BLaER1 treated with 17β-estradiol and CSF1 and Interleukin-3, amounts not matched to agents 10 nM and 100 nM (cell line): ENCODE results near the gene XRCC3.

Source experiments
- H3K27ac ChIP-seq, 11 experiments: shearing (Covaris generic); formaldehyde crosslinking; 2 replicates each; pipeline ENCODE4 v1.8.1; 2022
- H3K27me3 ChIP-seq, 11 experiments: shearing (Covaris generic); formaldehyde crosslinking; 2 replicates each; pipeline ENCODE4 v1.8.1; 2022
- H3K36me3 ChIP-seq, 11 experiments: shearing (Covaris generic); formaldehyde crosslinking; 2 replicates each; pipeline ENCODE4 v1.8.1; 2022
- H3K4me1 ChIP-seq, 10 experiments: shearing (Covaris generic); formaldehyde crosslinking; 2 replicates each; pipeline ENCODE4 v1.8.1; 2022
- H3K4me2 ChIP-seq, 11 experiments: shearing (Covaris generic); formaldehyde crosslinking; 2 replicates each; pipeline ENCODE4 v1.8.1; 2022
- H3K4me3 ChIP-seq, 10 experiments: shearing (Covaris generic); formaldehyde crosslinking; 2 replicates each; pipeline ENCODE4 v1.8.1; 2022
- H3K9ac ChIP-seq, 11 experiments: shearing (Covaris generic); formaldehyde crosslinking; 2 replicates each; pipeline ENCODE4 v1.8.1; 2022
- H3K9me3 ChIP-seq, 11 experiments: shearing (Covaris generic); formaldehyde crosslinking; replicated peaks in 1 of 11; 2 replicates each; pipeline ENCODE4 v1.8.1; 2022
- H4K20me1 ChIP-seq, 11 experiments: shearing (Covaris generic); formaldehyde crosslinking; 2 replicates each; pipeline ENCODE4 v1.8.1; 2022
- Cebpa-rat ChIP-seq, 11 experiments: shearing (Covaris generic); IDR thresholded peaks; 2 replicates each; pipeline ENCODE4 v1.8.1; 2022

XRCC3 gene

DNA sequence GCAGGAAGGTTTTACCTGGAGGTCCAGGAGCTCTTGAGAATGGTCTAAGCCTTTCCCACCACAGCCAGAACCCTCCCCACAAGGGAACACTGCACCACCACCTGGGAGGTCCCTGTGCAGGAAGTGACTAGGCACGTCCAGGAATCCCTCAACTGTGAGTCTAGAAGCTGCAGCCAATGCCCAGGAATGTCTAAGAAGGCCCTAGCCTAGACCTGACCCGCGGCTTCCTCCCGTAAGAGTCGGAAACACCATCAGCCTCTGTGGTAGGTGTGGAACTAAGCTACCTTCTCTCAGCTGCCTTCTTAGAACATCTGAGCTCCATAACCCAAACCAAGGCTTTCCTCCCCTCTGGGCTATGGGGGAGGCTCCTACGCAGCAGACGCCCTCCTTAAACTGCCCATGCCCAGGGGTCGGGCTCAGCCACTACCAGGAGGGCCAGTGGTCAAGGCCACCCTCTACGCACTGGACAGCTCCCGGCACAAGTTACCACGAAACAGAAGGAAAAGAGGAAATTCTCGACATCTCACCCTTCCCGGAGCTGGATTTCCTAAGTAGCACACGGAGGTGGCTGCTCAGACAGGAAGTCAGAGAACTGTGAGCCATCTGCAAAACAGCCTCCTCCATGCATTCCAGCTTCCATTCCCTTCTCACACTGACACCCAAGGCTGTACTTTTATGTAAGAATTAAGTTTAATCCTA, 25.9 kb upstream of the XRCC3 start:
- Histone ChIP-seq H3K4me3 (no peak overlapping the region), H3K36me3 (peaks cover 0 to 47% (median 18%) of the 10 kb centered on the region in 11 experiments; a peak in 16 of 22 replicates), H3K9me3 (no peaks in the 10 kb centered on the region), H3K27me3 (no peaks in the 10 kb centered on the region), H4K20me1 (peaks cover 0 to 13% (median 0%) of the 10 kb centered on the region in 11 experiments; a peak in 1 of 22 replicates), H3K4me1 (peaks cover 15 to 47% (median 43%) of the 10 kb centered on the region in 10 experiments), H3K4me2 (peak overlapping the region; percentile 3 to 67 (median 31); a peak in 9 of 22 replicates), H3K27ac (no peak overlapping the region; a peak in 1 of 22 replicates), H3K9ac (no peak overlapping the region)
- TF ChIP-seq Cebpa-rat (IDR thresholded peaks at IDR 0.05): no peak

DNA sequence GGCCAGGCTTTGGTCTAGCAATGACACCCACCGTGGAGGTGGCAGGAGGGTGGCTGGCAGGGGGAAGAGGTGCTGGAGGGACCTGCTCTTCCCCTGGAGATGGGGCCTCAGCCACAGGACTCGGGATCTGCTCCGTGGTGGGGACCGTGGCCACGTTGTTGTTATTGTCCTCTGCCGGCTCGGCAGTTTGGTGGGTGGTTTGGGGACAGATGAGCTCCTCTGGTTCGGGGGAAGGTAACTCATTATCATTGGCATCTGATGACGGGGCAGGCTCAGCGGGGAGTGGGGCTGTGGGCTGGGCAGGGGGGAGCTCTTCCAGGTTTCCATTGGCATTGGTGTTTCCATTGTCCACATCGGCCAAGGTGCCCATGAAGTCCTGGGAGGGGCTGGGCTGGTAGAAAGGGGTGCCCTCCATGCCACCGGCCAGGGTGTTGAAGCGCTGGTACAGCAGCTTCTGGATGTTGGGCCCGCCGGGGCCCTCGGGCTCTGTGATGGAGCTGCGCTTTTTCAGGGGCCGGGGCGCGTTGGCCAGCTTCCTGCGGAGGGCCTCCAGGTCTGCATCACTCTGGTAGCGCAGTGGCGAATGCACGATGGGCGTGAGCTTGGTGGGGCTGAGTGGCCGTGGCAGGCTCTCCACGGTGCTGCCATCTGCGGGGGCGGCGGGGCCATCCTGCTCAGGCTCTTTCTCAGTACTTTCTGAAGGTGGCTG, 24.7 kb upstream of the XRCC3 start:
- Histone ChIP-seq H3K9ac (no peak overlapping the region), H3K36me3 (peaks cover 0 to 59% (median 28%) of the 10 kb centered on the region in 11 experiments; a peak in 16 of 22 replicates)

DNA sequence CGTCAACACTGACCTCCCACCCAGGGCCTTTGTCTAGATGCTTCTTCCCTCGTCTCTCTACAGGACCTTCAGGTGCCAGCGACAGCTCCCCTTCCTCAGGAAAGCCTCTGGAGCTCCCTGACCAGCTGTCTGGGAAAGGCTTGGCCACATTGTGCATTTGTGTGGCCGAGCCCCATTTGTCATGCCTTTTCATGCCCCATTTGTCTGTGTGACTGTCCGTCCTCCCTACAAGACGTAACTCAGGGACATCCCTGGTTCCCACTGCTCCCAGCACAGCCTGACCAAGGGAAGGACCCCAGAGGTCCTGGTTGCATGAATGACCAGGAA, 24.2 kb upstream of the XRCC3 start:
- no peaks in the 10 kb centered on the region for H3K9me3 ChIP-seq
- no peak overlapping the region for H3K4me2 ChIP-seq
- H3K4me3 ChIP-seq: no peak overlapping the region
- peaks cover 11 to 38% (median 35%) of the 10 kb centered on the region in 10 experiments for H3K4me1 ChIP-seq
- no peaks in the 10 kb centered on the region for H3K27me3 ChIP-seq
- peaks cover 0 to 25% (median 0%) of the 10 kb centered on the region in 11 experiments; a peak in 2 of 22 replicates for H4K20me1 ChIP-seq
- peaks cover 0 to 65% (median 33%) of the 10 kb centered on the region in 11 experiments; a peak in 16 of 22 replicates for H3K36me3 ChIP-seq
- H3K9ac ChIP-seq: no peak overlapping the region
- no peak overlapping the region for H3K27ac ChIP-seq
- TF ChIP-seq Cebpa-rat (IDR thresholded peaks at IDR 0.05): no peak

More for the DNA sequence above, 24.7 kb upstream of the XRCC3 start:
- H3K4me2 ChIP-seq: no peak overlapping the region
- peaks cover 11 to 44% (median 40%) of the 10 kb centered on the region in 10 experiments for H3K4me1 ChIP-seq
- peaks cover 0 to 24% (median 0%) of the 10 kb centered on the region in 11 experiments; a peak in 2 of 22 replicates for H4K20me1 ChIP-seq
- no peak for TF ChIP-seq Cebpa-rat (IDR thresholded peaks at IDR 0.05)
- H3K9me3 ChIP-seq: no peaks in the 10 kb centered on the region
- no peak overlapping the region for H3K27ac ChIP-seq
- no peak overlapping the region for H3K4me3 ChIP-seq
- H3K27me3 ChIP-seq: no peaks in the 10 kb centered on the region

DNA sequence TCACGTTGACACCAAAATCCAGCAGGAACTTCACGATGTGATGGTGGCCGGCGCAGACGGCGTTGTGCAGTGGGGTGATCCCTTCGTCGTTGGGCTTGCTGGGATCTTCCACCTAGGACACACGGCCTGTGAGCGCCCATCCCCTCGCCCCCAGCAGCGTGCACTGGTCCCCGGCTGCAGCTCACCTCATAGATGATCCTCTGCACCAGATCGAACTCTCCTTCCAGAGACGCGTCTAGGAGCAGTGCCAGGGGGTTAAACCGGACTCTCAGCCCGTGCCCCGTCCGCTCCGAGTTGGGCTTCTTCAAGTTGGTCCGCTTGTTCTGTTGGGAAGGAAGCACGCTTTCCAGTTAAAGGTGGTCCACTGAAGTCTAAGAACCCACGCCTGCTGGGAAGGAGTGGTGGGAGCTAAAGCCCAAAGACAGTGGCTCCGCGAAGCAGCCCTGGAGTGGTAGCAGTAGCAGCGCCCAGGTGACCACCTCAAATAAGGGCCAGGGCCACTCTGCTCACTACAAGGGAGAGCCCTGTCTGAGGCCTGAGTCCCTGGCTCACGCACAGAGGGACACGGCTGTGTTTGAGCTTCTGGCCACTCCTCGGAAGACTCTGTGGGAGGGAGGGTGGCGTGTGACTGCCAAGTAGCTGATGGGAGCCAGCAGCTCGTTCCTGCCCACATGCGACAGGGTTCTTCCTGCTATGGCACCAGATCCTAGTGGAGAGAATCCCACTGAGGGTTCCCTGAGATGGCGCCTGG, 23.6 kb upstream of the XRCC3 start:
- H3K4me3 ChIP-seq: no peak overlapping the region
- TF ChIP-seq Cebpa-rat (IDR thresholded peaks at IDR 0.05): no peak
- H3K4me1 ChIP-seq: peaks cover 11 to 33% (median 29%) of the 10 kb centered on the region in 10 experiments
- no peak overlapping the region for H3K9ac ChIP-seq
- no peaks in the 10 kb centered on the region for H3K27me3 ChIP-seq
- H3K36me3 ChIP-seq: peaks cover 2 to 70% (median 38%) of the 10 kb centered on the region in 11 experiments; a peak in 21 of 22 replicates
- H4K20me1 ChIP-seq: peaks cover 0 to 25% (median 0%) of the 10 kb centered on the region in 11 experiments; a peak in 2 of 22 replicates
- no peaks in the 10 kb centered on the region for H3K9me3 ChIP-seq
- H3K27ac ChIP-seq: no peak overlapping the region
- H3K4me2 ChIP-seq: no peak overlapping the region

DNA sequence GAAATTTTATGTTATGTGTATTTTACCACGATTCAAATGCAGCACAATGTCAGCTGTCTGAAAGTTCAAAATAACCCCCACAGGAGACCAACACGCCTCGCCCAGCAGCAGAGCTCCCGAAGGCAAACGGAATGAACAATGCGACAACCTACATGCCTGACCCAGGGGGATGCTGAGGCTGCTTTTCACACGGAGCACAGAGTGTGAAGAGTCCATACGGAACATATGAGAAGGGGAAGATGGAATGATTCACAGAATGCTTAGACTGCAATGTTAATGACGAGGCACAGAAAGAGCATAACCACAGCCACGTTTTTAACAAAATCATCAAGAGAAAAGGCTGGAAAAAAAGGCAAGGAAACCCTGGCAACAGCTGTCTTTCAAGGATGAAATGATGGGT, 22.9 kb upstream of the XRCC3 start:
- no peak for TF ChIP-seq Cebpa-rat (IDR thresholded peaks at IDR 0.05)
- H3K27me3 ChIP-seq: no peaks in the 10 kb centered on the region

DNA sequence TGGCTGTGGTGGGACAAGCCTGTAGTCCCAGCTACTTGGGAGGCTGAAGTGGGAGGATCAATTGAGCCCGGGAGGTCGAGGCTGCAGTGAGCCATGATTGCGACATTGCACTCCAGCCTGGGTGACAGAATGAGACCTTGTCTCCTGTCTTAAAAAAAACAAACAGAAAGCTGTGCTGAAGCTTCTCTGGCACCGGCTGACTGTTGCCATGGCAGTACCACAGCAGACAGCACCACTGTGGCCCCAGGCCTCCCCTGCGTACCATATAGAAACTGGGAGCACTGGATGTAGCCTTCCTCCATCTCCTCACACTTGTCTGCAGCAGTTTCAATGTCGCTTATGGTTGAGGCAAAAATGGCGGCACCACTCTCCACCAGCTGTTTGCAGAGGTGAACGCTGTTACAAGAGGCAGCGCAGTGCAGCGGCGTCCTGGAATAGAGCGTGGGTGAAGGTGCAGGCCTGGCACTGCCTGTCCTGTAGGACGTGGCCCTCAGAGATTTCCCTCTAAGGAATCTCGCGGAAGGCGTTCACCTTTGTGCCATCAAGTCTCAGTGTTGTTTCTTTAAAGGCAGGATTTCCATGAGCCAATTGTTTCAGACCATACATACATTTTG, 22.3 kb upstream of the XRCC3 start:
- Histone ChIP-seq H3K4me3 (no peak overlapping the region), H3K4me2 (no peak overlapping the region), H3K9ac (no peak overlapping the region), H3K27ac (no peak overlapping the region), H3K4me1 (peaks cover 11 to 19% (median 17%) of the 10 kb centered on the region in 10 experiments), H3K36me3 (peaks cover 14 to 83% (median 52%) of the 10 kb centered on the region in 11 experiments), H4K20me1 (peaks cover 0 to 31% (median 3%) of the 10 kb centered on the region in 11 experiments; a peak in 6 of 22 replicates), H3K9me3 (no peaks in the 10 kb centered on the region), H3K27me3 (no peaks in the 10 kb centered on the region)
- TF ChIP-seq Cebpa-rat (IDR thresholded peaks at IDR 0.05): peak in 4 of 11 experiments; percentile 24 to 54 (median 39); a peak in 3 of 22 replicates

More for the DNA sequence above, 22.9 kb upstream of the XRCC3 start:
- Histone ChIP-seq H3K4me2 (no peak overlapping the region), H3K4me1 (peaks cover 11 to 26% (median 22%) of the 10 kb centered on the region in 10 experiments), H3K27ac (no peak overlapping the region), H4K20me1 (peaks cover 0 to 25% (median 0%) of the 10 kb centered on the region in 11 experiments; a peak in 2 of 22 replicates), H3K36me3 (peaks cover 8 to 77% (median 45%) of the 10 kb centered on the region in 11 experiments), H3K4me3 (no peak overlapping the region), H3K9me3 (no peaks in the 10 kb centered on the region), H3K9ac (no peak overlapping the region)

DNA sequence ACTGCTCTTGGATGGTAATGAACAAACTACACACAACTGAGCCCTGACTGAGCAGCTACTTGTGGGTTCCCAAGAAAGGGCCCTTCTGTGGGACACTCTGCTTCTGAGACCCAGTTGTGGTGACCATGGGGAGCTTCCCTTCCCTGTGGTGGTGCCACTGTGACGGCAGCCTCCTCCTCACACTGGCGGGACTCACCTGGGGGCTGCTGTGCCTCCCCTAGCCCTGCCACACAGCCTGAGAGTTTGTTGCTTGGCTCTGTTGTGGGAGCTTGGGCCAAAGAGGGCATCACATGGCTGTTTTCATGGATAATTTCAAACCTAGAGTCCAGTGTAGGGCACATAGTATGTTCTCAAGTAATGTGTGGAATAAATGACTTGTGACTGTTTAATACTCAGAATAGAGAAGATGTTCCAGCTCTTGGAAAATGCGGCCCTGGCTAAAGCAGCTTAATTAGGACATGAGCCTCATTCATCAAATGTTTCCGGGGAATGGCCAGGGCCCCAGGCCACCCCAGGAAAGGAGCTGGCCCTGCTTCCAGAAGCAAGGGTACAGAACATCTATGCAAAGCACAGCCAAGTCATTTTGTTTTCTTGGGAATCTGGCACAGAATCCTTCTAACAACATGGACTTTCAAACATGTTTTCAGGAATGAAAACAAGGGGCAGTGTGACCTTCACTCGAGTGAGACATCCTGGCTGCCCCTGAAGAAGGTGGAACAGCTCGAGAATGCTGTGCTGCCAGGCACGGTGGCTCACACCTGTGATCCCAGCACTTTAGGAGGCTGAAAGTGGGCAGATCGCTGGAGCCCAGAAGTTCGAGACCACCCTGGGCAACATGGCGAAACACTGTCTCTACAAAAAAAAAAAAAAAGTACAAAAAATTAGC, 21.5 kb upstream of the XRCC3 start:
- Histone ChIP-seq H3K36me3 (peaks cover 21 to 91% (median 56%) of the 10 kb centered on the region in 11 experiments), H3K4me1 (peaks cover 8 to 12% (median 9%) of the 10 kb centered on the region in 10 experiments; a peak in 19 of 20 replicates), H4K20me1 (peaks cover 0 to 39% (median 5%) of the 10 kb centered on the region in 11 experiments; a peak in 9 of 22 replicates), H3K4me2 (no peak overlapping the region), H3K27me3 (no peaks in the 10 kb centered on the region), H3K27ac (no peak overlapping the region), H3K4me3 (no peak overlapping the region), H3K9ac (no peak overlapping the region), H3K9me3 (no peaks in the 10 kb centered on the region)
- no peak for TF ChIP-seq Cebpa-rat (IDR thresholded peaks at IDR 0.05)
